Measurements from ENCODE around the gene SPAG8.

The SPAG8 gene

GRCh38 chr9:35816708-35817107, 4.6 kb upstream of the SPAG8 start:
- no peak overlapping the region for H3K27ac Mint-ChIP-seq
- H3K4me3 Mint-ChIP-seq = peak overlapping the region; percentile 19
- H3K4me1 Mint-ChIP-seq = peaks cover 40% of the 10 kb centered on the region
- TF ChIP-seq, protein P1, sequence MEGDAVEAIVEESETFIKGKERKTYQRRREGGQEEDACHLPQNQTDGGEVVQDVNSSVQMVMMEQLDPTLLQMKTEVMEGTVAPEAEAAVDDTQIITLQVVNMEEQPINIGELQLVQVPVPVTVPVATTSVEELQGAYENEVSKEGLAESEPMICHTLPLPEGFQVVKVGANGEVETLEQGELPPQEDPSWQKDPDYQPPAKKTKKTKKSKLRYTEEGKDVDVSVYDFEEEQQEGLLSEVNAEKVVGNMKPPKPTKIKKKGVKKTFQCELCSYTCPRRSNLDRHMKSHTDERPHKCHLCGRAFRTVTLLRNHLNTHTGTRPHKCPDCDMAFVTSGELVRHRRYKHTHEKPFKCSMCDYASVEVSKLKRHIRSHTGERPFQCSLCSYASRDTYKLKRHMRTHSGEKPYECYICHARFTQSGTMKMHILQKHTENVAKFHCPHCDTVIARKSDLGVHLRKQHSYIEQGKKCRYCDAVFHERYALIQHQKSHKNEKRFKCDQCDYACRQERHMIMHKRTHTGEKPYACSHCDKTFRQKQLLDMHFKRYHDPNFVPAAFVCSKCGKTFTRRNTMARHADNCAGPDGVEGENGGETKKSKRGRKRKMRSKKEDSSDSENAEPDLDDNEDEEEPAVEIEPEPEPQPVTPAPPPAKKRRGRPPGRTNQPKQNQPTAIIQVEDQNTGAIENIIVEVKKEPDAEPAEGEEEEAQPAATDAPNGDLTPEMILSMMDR (IDR thresholded peaks at IDR 0.05) = no peak
- H3K27me3 Mint-ChIP-seq (ENCODE audit: low read depth, poor library complexity) = peaks cover 14% of the 10 kb centered on the region
- H3K9me3 Mint-ChIP-seq = peaks cover 3% of the 10 kb centered on the region
- no peak for DNase-seq
- H3K36me3 Mint-ChIP-seq (ENCODE audit: low read depth) = no peaks in the 10 kb centered on the region

DNA sequence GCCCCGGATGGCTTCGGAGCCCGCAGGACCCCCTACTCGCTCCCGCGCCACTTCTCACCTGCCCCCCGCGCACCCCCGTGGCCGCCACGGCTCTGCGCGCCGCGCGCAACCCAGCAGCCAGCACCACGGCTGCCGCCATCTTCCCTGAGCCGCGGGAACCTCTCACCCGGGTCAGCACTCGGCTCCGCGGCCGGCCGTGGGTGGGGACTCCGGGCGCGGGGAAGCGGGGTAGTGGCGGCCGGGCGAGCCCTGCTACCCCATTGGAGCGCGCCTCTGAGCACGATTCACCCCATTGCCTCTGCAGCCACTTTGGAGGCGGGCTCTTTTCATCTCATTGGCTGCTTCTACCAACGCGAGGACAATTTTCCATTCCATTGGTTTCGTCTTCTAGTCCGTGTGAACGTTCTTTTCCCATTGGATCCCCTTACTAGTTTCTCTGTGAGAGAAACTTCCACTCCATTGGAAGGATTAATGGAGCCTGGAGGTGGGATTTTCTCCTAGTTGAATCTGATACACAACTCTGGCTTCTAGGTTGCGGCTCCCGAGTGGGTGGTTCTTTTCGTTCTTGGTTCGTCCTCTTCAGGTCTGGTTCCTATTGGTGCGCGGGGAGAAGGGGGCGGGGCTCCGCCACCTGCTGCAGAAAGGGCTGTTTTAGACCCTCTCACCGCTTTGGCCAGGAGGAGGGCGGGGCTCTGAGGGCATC, 2.9 kb upstream of the SPAG8 start, which contains the start of gene HINT2:
Gene HINT2, minus strand, starts transcription at position 202 of the 703 bp plus-strand sequence. Its CDS starts 63 bp downstream, at position 139.
- Mint-ChIP-seq H3K27me3 (ENCODE audit: low read depth, poor library complexity) (peaks cover 11% of the 10 kb centered on the region), H3K36me3 (ENCODE audit: low read depth) (no peaks in the 10 kb centered on the region), H3K4me3 (peak within 1 kb of the TSS; percentile 88), H3K27ac (peak within 1 kb of the TSS; percentile 98), H3K4me1 (peaks cover 41% of the 10 kb centered on the region), H3K9me3 (peaks cover 3% of the 10 kb centered on the region)
- DNase-seq = peak; percentile 96
- TF ChIP-seq, protein P1 (IDR thresholded peaks at IDR 0.05) = no peak

DNA sequence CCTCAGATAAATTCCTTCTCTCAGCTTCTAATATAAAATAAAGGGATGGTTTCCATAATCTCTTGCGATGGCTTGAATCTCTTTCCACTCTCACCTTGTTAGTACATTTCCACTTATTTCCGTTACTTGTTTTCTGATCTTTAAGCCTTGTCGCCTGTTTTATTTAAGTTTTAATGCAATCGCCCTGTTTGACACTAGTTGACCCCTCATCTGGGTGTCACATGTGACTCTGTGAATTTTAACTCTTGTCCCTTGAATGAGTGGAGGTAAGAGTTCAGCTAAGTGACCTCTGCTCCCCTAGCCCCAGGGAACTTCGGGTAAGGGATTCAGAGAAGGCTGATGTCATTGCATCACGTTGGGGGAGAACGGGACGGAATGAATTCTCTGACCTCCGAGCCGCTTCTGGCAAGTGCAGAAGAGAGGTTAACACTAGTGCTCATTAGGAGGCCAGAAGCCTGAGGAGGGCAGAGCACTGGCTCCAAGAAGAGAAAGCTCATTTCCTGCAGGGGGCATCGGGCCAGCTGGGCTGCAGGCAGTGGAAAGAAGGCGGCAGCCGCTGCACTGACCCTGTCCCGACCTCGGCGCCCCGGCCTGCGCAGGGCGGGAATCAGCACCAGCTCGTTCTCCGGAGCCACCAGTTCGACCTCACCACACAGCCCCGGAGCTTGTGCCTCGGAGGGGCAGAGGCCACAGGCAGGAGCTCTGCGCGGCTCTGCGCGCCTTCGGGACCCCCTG, 2.2 kb upstream of the SPAG8 start:
- H3K4me1 Mint-ChIP-seq = peaks cover 41% of the 10 kb centered on the region
- peaks cover 3% of the 10 kb centered on the region for H3K9me3 Mint-ChIP-seq
- no peaks in the 10 kb centered on the region for H3K36me3 Mint-ChIP-seq (ENCODE audit: low read depth)
- peak overlapping the region; percentile 88 for H3K4me3 Mint-ChIP-seq
- peak overlapping the region; percentile 96 for H3K27ac Mint-ChIP-seq
- TF ChIP-seq, protein P1 (IDR thresholded peaks at IDR 0.05) = peak; percentile 11
- H3K27me3 Mint-ChIP-seq (ENCODE audit: low read depth, poor library complexity) = peaks cover 11% of the 10 kb centered on the region
- DNase-seq = peak; percentile 67

GRCh38 chr9:35813434-35814105, 1.5 kb upstream of the SPAG8 start:
- Mint-ChIP-seq H3K27ac (peak overlapping the region; percentile 47), H3K4me3 (peak overlapping the region; percentile 88), H3K36me3 (ENCODE audit: low read depth) (no peaks in the 10 kb centered on the region), H3K27me3 (ENCODE audit: low read depth, poor library complexity) (peaks cover 11% of the 10 kb centered on the region), H3K4me1 (peaks cover 41% of the 10 kb centered on the region), H3K9me3 (peaks cover 3% of the 10 kb centered on the region)
- no peak for DNase-seq
- TF ChIP-seq, protein P1 (IDR thresholded peaks at IDR 0.05) = no peak

DNA sequence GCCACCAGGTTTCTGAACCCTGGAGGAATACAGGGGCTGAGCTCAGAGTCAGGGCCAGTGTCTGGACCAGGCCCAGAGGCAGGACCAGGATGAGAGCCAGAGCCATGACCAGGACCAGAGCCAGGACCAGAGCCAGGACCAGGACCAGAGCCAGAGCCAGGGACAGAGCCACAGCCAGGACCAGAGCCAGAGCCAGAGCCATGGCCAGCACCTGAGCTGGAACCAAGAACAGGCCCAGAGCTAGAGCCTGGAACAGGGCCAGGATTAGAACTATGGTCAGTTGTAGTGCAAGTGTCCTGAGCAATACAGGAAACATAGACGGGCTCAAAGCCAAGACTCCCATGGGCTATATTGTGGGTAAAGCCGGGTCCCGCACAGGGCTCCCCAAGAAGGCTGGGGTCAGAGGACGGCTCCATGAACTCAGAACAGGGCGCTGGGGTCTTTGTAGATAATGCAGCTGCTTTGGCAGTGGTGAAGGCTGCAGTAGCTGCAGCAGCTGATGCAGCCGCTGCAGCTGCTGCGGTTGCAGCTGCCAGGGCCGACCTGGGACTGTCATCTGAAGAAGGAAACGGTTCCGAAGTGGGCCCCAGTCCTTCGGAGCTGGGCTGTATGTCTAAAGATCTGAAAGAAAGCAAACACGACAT, 559 bp downstream of the SPAG8 start:
- Mint-ChIP-seq H3K27me3 (ENCODE audit: low read depth, poor library complexity) (peaks cover 3% of the 10 kb centered on the region), H3K9me3 (peaks cover 3% of the 10 kb centered on the region), H3K27ac (no peak overlapping the region), H3K4me1 (peaks cover 36% of the 10 kb centered on the region), H3K36me3 (ENCODE audit: low read depth) (peaks cover 17% of the 10 kb centered on the region), H3K4me3 (peak overlapping the region; percentile 83)
- TF ChIP-seq, protein P1 (IDR thresholded peaks at IDR 0.05) = no peak
- DNase-seq = no peak
